Glomerular visceral epithelial cell (primary cell): ENCODE data around the gene ADRB2.
"Not testable (repeated sequence)": the region's sequence is repeated elsewhere in the genome, so short reads cannot be mapped to it uniquely, and the experiment has no call there.

Source experiments
- DNase-seq: peaks from one replicate; pipeline ENCODE4 v3.0.0-alpha.2; 2016; ENCODE audit errors: extremely low spot score

ADRB2 gene

DNA sequence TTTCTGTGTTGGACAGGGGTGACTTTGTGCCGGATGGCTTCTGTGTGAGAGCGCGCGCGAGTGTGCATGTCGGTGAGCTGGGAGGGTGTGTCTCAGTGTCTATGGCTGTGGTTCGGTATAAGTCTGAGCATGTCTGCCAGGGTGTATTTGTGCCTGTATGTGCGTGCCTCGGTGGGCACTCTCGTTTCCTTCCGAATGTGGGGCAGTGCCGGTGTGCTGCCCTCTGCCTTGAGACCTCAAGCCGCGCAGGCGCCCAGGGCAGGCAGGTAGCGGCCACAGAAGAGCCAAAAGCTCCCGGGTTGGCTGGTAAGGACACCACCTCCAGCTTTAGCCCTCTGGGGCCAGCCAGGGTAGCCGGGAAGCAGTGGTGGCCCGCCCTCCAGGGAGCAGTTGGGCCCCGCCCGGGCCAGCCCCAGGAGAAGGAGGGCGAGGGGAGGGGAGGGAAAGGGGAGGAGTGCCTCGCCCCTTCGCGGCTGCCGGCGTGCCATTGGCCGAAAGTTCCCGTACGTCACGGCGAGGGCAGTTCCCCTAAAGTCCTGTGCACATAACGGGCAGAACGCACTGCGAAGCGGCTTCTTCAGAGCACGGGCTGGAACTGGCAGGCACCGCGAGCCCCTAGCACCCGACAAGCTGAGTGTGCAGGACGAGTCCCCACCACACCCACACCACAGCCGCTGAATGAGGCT is at the start of gene ADRB2:
TSS of gene ADRB2 (plus strand) at position 559 of the 686 bp plus-strand sequence. CDS start 221 bp downstream, outside the sequence.
- peak; percentile 98 for DNase-seq

DNA sequence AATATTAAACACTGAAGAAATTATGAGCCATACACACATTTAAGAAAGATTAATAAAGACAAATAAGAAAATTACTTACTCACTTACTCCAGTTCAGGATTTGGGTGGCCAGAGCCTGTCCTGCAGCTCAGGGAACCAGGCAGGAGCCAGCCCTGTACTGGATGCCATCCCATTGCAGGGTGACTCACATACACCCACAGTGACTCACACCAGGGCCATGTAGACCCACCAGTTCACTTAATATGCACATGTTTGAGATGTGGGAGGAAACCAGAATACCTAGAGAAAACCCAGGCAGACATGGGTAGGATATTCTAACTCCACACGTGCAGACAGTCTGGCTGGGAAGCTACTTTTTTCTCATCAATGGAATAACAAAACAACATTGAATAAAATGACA is 49.6 kb upstream of the ADRB2 start:
- peak; percentile 85 for DNase-seq

DNA sequence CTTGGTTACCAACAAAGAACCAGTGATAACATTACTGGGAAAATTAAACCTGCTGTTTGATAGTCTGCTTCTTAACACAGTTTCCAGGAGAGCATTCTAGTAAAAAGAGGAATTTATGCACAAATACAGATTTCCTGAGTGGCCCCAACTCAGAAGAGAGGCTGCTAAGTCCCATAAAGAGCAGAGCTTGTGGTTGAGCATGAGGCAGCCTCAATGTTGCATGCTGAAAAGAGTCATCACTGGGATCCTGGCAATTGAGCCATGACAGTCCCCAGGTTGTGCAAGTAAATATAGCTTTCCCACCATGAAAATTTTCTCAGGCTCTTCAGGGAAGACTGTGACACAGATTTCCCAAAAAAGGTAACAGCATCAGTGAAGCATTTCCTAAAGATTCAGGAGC is 47.5 kb upstream of the ADRB2 start:
- peak; percentile 8 for DNase-seq

DNA sequence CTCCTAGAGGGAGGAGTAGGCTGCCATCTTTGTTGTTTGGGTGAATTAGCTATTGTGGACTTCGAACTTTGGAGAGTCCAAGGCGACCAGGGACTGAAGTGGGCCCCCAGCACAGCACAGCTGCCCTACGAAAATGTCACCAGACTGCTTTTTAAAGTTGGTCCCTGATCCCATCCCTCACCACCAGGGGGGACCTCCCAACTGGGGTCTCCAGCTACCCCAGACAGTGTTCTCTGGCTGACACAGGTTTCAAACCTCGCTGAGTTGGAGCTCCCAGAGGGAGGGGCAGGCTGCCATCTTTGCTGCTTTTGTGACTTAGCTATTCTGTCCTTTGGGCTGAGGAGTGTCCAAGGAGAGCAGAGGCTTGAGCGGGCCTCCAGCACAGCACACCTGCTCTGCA is 45.7 kb upstream of the ADRB2 start:
- no peak for DNase-seq

DNA sequence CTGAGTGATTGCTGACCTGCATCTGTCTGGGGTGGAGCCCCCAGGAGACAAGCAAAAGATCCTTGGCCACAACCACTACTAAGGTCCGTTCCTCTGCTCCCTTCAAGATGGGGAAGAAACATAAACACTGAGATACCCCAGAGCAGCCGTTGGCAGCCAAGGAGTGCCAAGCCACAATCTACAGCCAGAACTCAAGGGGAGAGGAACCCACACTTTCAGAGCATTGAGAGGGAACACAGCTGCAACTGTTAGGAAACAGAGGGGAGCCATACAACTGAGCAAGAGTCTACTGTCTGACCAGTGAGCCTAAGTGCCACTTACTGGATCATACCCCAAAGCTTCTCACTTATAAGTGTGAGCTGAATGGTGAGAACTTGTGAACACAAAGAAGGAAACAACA is 44.6 kb upstream of the ADRB2 start:
- no peak for DNase-seq

DNA sequence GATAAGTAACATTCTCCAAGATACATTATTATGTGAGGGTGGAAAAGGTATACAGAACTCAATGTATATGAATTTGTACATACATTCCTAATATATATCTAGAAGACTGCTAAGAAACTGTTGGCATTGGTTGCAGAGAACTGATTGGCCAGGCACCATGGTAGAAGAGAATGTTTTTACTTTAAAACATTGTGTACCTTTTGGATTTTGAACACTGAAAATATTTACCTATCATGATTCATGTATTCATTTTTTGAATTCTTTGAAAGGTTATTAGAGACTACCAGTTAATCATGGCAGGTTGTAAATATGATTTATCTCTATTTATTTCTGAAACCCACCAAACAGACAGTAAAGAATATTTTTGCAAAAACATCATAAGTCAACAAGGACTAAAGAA is 41.2 kb upstream of the ADRB2 start:
- no peak for DNase-seq

DNA sequence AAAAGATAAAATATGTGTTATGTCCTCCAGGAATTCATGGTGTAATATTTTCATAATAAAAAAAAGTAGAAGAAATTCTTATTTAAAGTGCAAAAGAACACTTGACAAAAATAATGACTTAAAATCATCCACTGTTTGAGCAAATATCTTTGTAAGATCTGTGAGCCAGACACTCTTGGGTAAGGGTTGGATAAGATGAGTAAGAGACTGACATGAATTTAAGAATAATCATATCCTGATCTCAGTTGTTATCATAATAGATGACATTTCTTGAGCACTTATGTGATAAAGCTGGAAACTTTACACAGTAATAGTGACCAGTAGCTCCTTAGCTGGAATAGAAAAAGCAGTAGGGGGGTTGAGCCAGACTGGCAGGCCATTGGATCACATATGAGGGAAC is 40.0 kb upstream of the ADRB2 start:
- no peak for DNase-seq

DNA sequence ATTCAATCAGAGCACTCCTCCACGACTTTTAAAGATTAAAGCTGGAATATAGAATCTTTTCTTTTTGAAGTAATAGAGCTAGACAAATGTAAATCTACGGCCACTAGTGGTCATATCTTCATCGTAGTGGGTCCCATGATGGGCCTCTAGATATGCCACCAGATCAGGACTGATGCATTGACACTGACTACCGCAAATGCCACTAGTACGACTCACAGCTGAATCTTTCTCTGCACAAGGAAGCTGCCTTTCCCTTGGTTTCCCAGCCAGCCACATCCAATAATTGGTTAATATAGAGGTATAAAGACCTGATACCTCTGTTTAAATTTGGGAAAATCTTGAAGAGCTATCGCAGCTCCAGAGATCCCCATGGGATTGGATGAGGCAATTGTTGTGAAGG is 37.8 kb upstream of the ADRB2 start:
- DNase-seq: peak; percentile 53

DNA sequence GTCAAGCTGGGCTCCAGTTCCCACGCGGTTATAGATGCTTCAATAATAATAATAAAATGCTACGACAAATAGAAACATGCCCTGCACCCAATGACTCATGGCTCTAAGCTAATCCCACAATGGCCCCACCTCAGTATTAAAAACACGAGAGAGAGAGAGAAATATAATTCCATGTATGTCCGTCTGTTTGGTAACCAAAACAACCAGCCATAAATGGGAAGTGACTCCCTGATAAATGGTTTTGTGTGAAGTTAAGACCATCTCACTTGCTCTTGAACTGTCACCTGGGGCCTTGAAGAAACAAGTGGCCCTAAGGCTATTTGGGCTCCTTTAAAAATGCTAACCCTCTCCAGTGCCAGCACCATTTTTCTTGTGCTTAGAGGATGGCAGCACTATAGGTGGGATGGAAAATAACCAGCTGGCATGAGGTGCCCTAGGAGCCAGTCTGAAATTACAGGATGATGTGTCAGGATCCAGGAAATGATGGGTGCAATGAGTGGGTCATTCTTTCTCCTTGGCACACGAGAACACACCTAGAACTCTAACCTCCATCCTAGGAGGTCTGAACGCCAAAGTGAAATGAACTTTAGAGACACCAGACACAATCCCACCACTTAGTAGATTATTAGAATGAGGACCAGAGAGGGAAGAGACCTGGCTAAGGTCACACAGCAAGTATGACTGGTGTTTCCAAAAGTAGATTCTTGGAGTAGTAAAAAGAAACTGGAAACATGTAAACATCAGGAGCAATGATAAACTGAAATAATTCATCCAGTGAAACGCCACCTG is 35.7 kb upstream of the ADRB2 start:
- peak; percentile 16 for DNase-seq

DNA sequence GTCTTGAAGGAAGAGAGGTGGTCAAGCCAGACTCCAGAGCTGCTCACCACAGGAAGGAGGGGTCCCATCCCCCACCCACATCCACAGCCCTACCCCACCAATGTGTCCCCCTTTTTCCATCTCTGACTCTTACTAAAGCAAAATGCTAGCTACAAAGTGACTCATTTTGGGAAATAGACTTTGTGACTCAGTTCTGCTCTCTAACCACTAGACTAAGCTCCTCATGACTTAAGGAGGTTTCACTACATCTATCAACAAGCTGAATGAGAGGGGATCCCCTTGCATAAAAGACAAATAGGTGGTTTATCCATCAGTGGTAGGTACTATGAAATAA is 35.1 kb upstream of the ADRB2 start:
- peak; percentile 67 for DNase-seq

DNA sequence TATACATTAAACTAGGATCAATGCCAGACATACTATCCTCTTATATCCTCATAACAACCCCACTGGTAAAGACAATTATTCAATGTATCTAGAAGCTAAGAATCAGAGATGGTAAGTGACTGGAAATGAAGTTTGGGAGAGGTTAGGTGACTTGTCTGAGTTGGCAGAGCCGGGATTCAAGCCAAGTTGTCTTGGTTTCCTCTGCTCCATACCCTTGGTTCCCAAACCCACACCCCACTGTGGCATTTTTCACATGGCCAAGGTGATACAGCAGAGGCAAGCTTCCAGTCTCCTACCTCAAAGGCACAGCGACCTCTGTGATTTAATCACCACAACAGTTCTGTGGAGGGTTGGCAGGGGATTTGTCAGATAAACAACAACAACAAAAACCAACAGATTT is 34.7 kb upstream of the ADRB2 start:
- peak; percentile 48 for DNase-seq

DNA sequence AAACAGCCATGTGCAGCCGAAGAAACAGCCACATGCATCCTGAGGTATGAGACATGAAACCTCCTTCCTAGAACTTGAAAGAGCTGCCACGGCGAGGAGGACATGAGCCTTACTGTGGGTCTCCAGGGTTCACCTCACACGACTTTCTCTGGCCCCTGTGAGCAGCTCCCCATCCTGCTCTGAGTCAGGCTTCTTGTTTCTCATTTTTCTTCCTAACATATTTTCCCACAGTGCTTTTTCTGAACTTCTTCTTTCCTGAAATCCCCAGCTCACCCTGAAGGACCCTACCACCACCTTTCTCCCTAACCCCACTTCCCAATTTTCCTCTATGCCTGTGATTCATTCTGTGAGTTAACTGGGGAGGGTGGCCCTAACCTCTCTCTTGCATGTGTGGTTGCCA is 33.7 kb upstream of the ADRB2 start:
- peak; percentile 60 for DNase-seq

DNA sequence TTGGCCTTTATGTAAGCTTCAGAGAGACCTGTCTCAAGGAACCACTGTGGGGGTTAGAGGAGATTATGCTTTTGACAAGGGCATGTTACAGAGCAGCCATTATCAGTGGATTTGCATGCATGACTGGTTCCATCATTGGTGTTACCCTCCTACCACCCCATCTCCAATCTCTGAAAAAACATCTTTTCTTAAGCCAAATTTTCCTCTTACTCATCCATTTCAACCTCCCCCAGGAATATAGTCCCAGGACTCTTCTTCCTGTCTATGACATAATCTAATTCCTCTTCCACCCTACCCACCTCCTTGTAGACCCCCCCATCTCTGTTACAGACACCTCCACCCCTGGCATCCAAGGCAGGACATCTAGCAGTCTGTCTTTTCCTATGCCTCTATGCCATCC is 33.1 kb upstream of the ADRB2 start:
- peak; percentile 29 for DNase-seq

DNA sequence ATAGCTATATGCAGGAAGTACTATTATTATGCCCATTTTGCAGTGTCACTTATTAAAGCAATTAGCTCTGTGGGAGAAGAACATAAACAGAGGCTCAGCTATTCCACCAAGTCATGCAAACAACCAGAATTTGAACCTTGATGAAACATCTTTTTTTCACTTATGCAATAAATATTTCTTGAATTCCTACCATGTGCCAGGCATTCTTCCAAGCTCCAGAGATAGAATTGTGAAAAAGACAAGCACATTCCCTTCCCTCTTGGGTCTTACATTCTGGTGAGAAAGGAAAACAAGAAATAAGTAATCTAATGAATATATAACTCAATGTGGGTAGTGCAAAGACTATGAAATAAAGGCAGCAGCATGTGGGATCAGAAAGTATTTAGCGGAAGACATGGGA is 32.1 kb upstream of the ADRB2 start:
- DNase-seq: peak; percentile 37

DNA sequence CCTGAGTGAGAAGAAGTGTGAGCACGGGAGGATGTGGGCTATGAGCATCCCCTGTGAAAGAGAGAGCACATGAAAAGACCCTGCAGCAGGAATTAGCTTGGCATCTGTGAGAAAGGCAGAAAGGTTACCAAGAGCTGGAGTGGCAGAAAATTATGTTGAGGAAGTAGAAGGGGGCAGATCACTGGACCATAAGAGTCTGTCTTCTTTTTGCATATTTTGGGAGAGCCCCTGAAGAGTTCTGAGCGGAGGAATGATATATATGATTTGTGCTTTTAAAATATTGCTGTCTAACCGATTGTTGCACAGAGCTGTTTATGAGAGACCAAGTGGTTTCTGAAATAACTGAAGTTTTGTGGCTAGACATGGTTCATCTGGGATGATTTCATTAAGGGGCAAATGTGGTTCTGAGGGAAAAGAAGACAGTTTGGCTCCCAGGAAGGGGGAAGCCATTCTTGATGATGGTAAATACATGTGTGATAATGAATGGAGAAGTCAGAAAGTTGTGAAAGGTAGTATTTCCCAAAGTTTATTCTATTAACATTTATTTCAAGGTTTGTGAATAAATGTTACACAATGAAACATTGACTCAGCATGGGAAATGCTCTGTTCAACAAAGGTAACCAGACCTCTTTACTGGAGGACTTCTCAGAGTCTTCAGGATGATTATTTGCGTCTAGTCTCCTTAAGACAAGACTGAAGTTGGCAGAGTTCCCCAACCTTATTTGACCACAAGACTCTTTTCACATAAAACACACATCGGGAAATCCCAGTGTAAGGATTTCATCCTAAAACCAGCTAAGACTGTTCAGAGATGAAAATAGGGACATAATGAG is 31.5 kb upstream of the ADRB2 start:
- peak; percentile 89 for DNase-seq

DNA sequence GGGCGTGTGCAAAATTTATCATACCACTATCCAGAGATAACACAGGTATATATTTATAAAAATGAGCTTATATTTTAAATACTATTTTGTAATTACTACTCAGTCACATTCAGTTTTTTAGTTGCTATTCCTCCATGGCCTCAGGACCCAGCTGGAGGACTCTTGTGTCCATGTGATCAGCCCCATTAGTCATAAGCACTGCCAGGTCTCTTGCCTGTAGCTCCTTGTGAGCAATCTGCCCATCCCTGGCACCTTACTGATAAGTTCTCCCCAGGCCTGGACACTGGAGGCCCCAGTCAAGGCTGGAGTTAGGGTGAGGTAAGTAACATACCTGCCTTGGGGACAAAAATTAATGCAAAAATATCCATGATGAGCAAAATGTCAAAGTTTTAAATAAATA is 29.5 kb upstream of the ADRB2 start:
- peak; percentile 39 for DNase-seq

DNA sequence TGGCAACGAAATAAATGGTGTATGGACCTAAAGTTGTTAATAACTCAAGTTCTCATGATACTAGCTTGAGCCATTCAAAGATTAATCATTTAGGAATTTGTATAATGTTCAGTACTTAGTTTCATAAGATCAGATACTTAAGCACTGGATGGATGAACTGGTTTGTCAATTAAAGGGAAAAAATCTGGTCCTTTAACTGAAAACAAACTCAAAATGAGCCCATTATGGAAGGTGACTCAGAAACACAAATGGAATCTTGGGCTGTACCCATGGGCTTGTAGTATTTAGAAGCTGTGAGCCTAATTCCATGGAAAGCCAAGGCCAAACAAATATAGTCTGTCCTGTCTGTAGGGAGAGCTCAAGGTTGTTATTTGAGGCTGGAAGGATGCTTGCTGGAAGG is 27.6 kb upstream of the ADRB2 start:
- no peak for DNase-seq

DNA sequence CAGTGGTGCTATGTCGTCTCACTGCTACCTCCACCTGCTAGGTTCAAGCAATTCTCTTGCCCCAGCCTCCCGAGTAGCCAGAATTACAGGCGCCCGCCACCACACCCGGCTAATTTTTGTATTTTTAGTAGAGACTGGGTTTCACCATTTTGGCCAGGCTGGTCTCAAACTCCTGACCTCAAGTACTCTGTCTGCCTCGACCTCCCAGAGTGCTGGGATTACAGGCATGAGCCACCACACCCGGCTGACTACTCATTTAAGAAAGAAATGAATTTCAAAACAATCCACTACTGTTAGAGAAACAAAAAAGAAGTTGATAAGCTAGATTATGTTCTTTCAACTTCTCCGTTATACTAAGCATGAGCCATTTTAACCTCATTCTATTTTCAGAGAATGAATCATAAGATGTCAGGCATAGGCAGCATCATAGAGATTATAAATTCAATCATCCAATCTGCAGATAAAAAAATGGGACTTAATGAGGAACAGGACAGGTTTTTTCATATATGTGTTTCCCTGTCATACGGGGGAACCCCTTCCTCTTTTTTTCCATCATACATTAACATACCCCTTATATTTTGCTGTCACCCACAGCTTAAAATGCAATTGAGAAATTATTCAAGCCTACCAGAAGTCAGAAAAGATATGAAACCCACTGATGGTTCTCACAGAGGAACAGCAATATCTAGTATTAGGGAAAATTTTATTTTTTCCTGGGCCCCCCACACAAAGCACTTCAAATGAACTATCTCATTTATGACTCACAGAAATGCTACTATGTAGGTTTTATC is 26.5 kb upstream of the ADRB2 start:
- DNase-seq: no peak

DNA sequence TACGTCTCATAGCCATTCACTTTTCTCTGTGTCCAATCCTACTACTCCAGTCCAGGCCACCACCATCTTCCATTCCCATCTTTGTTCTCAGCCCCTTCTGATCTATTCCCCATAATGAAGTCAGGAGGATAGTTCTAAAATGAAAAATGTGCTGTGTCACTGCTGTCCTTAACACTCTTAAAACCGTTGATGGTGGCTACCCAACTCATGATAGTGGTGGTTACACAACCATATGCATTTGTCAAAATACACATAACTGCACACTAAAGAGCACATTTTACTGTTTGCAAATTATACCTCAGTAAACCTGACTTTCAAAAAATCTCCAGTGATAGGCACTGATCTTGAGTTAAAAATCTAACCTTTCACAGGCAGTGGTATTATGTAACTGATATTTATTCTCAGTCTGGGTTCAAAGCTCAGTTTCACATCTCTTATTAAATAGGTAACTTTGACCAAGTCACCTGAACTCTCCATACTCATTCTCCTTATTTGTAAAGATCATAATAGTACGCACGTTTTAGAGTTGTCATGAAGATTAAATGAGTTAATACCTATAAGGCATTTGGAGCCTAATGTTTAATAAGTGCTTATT is 24.6 kb upstream of the ADRB2 start:
- DNase-seq: no peak

DNA sequence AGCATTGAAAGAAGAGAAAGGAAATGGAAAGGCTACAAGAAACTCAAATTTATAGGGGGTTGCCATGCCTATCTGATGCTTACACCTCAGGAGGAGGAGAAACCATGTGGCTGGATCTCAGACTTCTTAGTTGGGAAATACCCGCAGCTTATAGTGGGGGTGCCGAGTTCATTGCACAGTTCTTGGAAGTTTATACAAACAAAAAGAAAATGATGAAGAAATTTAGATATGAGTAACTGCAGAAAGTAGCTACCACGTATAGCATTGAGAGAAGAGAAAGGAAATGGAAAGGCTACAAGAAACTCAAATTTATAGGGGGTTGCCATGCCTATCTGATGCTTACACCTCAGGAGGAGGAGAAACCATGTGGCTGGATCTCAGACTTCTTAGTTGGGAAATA is 23.0 kb upstream of the ADRB2 start:
- not testable (repeated sequence) for DNase-seq

DNA sequence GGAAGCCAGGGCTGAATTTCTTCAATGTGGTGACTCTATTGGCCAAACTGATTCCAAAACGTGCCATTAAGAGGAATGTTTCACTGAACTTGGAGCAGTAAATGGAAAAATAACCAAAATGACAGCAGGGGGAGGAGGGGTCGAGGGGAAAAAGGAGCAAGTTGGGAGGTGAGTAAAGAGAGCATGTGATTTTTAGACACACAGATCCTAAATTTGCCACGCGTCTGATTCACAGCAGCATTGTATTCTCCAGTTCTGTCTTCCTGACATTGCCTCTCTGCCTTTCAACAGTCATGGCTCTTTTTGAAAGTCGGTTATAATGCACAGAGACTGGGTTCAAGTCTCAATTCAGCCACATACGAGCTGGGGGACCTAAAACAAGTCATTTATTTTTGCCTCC is 22.0 kb upstream of the ADRB2 start:
- DNase-seq: no peak
